ENCODE results near the gene AQP2. TPM values are rescaled to one million over a fixed set of nuclear protein-coding genes. Genes with fewer than 3 reads are reported as not detected.

AQP2 gene
- total RNA-seq, 1 donor from 2014 or later = not detected

DNA sequence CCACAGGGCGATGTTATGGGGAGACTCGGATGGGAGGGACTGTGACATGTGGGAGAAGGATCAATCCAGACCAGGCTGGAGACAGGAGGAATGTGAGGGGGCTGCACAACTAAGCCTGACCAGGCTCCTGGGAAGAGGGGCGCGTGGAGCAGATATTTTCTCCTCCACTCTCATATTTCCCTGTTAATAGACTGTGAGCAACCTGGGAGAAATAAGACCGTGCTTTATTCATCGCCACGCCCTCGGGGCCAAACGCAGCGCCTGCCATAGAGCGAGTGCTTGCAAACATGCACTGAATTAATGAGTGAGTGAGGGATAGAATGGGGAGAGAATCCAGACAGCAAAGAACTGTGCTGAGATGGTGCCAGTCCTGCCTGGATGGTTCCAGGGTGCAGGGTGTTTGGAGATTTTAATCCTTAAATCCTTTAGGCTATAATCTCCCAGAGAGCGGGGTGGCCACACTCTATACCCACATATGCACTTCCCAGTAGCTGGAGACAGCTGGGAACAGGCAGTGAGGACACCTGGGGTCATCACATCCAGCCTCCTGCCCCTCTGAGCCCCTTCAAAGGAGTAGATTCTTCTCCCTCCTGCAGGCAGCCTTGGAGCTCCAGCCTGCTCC, 33.3 kb upstream of the AQP2 start:
- intact Hi-C loops (cut with micrococcal nuclease) = no loop called here
- ATAC-seq = no peak
- DNase-seq = no peak

- ATAC-seq = no peak
- intact Hi-C loops (cut with micrococcal nuclease) = no loop called here
- DNase-seq = no peak
Observed at GRCh38 chr12:49917788-49918173, 32.8 kb upstream of the AQP2 start.

- DNase-seq (no peak), ATAC-seq (peak; percentile 40)
- intact Hi-C loops (cut with micrococcal nuclease) = no loop called here
Observed at GRCh38 chr12:49920241-49920914, 30.2 kb upstream of the AQP2 start.

DNA sequence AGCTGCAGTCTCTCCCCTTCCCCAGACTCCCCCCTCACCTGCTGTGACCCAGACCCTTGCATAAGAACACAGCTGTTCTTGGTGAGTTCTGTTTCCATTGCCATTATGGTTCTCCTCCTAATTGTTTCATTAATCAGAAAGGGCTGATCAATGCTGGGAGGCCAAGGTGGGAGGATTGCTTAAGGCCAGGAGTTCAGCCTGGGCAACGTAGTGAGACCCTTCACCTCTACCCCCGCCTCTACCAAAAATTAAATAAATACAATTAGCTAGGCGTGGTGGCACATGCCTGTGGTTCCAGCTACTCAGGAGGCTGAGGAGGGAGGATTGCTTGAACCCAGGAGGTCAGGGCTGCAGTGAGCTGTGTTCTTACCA, 29.6 kb upstream of the AQP2 start:
- DNase-seq = no peak
- ATAC-seq = no peak
- intact Hi-C loops (cut with micrococcal nuclease) = no loop called here

GRCh38 chr12:49921299-49921698, 29.2 kb upstream of the AQP2 start:
- DNase-seq (no peak), ATAC-seq (no peak)
- intact Hi-C loops (cut with micrococcal nuclease) = no loop called here

GRCh38 chr12:49921936-49922335, 28.6 kb upstream of the AQP2 start:
- DNase-seq (no peak), ATAC-seq (no peak)
- intact Hi-C loops (cut with micrococcal nuclease) = no loop called here

GRCh38 chr12:49922349-49923034, 28.0 kb upstream of the AQP2 start:
- ATAC-seq (peak; percentile 78), DNase-seq (peak; percentile 72)
- intact Hi-C loops (cut with micrococcal nuclease) = no loop called here

- intact Hi-C loops (cut with micrococcal nuclease) = no loop called here
- ATAC-seq (peak; percentile 71), DNase-seq (peak; percentile 65)
Observed at GRCh38 chr12:49923035-49923644, 27.4 kb upstream of the AQP2 start.

DNA sequence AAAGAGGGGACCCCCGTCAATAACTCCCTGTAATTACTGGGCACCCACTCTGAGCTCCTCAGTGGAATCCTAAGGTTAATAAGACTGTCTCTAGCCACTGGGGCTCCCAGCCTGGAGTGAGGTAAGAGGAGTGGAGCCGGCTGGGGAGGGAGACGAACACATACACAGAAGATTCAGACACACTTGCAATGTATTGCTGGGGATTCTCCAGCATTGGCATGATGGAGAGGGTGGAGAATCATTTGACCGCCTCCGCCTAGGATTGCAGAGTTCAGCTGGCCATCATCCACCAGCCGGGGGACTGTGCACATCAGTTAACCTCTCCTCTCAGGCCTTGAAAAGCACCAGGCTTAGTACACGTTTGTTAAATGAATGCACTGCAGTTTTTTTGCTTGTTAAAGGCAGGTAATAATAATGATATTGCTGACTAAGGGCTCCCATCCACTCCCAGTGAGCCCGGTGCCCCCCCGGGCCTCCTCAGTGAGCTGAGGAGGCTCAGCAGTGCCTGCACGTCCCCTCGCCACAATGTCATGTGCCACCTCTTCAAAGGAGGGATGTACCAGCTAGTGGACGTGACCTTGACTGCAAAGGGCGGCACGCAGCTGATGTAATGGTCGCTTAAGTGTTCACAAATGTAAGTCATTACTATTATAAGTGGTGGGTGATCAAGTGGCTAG, 26.5 kb upstream of the AQP2 start:
- DNase-seq (no peak), ATAC-seq (peak; percentile 35)
- intact Hi-C loops (cut with micrococcal nuclease) = no loop called here

DNA sequence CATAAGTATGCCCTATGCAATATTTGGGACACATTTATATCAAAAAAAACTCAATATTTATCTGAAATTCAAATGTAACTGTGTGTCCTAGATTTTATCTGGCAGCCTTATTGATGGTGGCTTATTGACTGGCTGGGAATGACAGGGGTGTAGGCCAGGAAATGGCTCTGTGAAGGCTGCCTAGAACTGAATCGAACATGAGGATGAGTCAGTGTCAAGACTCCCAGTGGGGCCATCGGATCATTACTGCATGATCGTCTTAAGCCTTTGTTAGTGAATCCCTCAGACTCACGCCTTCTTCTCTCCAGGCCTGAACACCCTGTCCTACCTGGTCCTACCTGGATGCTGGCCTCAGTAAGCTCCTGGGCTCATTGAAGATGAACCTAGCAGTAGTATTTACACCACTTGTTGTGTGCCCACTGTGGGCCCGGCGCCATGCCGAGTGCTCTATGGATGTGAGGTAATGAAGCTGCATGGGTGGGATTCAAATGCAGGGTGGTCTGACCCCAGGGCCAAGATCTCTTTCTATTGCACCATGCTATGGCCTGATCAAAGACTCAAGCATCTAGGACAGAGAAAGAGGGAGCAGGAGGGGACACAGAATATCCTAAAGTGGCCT, 25.8 kb upstream of the AQP2 start:
- DNase-seq (no peak), ATAC-seq (no peak)
- intact Hi-C loops (cut with micrococcal nuclease) = no loop called here

- intact Hi-C loops (cut with micrococcal nuclease) = no loop called here
- DNase-seq (no peak), ATAC-seq (no peak)
Observed at GRCh38 chr12:49925433-49926204, 24.9 kb upstream of the AQP2 start.

DNA sequence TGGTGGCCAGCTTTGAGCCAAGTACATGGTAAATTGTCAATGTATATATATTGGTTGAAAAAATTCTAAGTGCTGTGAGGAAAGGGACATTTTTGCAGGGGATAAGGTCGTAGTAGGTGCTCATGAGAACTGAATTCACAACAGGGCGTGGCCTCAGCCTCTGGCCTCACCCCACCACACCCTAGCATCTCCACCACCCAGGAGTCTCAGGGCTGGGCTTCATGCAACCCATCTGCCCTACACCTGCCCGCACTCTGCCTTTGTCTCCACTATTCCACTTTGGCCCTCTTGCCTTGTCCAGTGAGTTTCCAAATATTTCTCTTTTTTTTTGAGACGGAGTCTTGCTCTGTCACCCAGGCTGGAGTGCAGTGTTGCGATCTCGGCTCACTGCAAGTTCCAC, 22.1 kb upstream of the AQP2 start:
- ATAC-seq (no peak), DNase-seq (no peak)
- intact Hi-C loops (cut with micrococcal nuclease) = no loop called here

DNA sequence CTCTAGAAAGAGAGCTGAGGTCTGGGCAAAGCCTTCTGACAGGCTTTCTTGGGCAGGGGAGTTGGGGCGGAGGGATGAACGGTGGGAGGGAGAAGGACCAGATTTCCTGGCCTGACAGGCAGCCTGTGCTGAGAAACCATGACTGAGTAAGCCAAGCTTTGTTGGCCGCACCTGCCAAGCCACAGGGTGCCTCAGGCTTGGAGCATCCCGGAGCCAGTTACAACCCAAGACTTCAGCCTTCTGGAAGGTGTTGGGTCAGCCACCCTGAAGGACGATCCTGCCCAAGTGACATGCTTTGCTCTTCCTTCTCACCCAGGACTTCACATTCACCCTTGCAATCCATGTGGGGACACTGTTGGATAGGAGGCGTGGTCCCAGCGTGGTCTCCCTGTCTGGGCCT, 21.0 kb upstream of the AQP2 start:
- ATAC-seq (no peak), DNase-seq (no peak)
- intact Hi-C loops (cut with micrococcal nuclease) = no loop called here

DNA sequence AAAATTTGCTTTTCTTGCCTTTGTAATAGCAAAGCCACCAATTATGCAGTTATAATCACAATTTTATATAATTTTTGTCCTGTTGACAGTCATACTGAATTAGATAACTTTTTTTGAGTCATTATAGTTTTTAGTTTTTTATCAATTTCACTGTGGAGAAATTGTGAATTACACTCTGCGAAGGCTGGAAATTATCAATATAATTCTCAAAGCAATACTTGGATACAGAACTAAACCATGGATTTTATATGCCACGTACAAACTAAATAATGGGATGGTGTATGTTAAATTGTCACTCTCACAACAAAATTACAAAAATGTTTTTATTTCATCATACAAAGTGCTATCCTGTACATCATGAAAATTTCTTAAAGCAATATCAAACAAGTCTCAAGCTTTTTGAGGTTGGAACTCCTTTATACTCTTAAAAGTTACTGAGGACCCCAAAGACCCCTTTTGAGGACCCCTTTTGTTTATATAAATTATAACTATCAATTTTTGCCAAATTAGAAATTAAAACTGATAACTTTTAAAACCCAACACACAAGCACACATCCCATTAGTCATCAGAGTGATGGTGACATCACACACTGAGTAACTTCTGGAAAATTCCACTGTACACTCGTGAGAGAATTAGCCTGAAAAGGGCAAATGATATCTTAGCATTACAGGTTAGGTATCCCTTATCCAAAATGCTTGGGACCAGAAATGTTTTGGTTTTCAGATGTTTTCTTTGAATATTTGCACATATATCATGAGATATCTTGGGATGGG, 19.8 kb upstream of the AQP2 start:
- ATAC-seq = peak; percentile 51
- intact Hi-C loops (cut with micrococcal nuclease) = no loop called here

DNA sequence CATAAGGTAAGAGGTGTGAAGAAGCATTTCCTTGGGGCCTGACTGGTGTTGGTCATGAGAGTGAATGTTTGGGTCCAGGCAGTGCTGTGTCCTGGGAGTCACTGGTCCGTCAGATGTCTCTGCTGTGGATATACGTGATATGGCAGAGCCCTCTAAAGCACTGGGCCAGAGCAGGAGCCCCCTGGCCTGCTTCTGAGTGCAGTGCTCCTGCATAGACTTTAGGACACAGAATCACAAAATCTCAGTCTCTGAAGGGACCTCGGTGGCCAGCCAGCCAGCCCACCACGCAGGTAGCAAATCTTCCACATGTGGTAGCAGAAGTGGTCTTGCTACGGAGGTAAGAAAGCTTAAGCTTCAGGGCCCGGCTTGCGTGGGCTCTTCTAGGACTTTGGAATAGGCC, 18.5 kb upstream of the AQP2 start:
- DNase-seq (no peak), ATAC-seq (no peak)
- intact Hi-C loops (cut with micrococcal nuclease) = no loop called here

More for the DNA sequence above, 19.8 kb upstream of the AQP2 start:
- DNase-seq = no peak

DNA sequence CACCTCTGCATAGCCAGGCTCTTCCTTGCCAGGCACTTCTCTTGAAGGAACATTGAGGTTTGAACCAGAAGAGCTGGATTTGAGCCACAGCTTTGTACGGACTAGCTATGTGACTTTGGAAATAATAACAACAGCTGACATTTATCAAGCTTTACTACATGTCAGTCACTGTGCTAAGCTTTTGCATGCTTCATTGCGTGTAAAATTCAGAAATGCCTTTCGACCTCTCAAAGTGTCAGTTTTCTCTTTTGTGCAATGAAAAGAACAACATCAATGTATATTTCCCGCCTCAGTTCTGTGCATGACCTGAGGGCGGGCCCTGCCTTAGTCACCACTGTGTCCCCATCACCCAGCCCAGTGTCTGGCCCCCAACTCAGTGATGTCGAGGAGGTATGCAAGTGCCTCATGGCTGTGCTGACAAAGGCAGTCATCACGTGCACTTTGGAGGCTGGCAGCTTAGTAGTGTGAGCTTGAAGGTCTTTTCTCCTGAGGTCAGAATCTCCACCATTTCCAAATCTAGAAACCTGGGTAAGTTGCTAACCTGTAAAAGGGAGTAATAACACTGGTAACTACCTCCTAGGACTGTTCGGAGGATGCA, 17.9 kb upstream of the AQP2 start:
- no peak for DNase-seq
- no peak for ATAC-seq
- intact Hi-C loops (cut with micrococcal nuclease) = no loop called here

- ATAC-seq = no peak
- DNase-seq = no peak
- intact Hi-C loops (cut with micrococcal nuclease) = no loop called here
Observed at GRCh38 chr12:49933796-49934195, 16.7 kb upstream of the AQP2 start.

- no peak for DNase-seq
- intact Hi-C loops (cut with micrococcal nuclease) = no loop called here
- ATAC-seq = no peak
Observed at GRCh38 chr12:49934505-49934904, 16.0 kb upstream of the AQP2 start.

Measured in left ventricle myocardium superior (tissue), 1 donor.